GM12875 (cell line): ENCODE measurements around the gene KLHL7.
"Not testable (repeated sequence)": the region's sequence is repeated elsewhere in the genome, so short reads cannot be mapped to it uniquely, and the experiment has no call there.

Experiments
- H3K4me3 ChIP-seq: one replicate; pipeline ENCODE4 v1.5.1; 2011; ENCODE audit warnings: low read depth, low read length, control low read depth
- CTCF ChIP-seq: IDR thresholded peaks from 2 replicates; pipeline ENCODE4 v1.5.1; 2011; ENCODE audit warnings: low read depth, mild to moderate bottlenecking, control low read depth, inconsistent platforms, low read length, moderate library complexity, borderline replicate concordance; ENCODE audit not compliant: insufficient read depth

KLHL7 gene

GRCh38 chr7:23222439-23223030 lies 117.0 kb downstream of the KLHL7 start:
- no peak overlapping the region for H3K4me3 ChIP-seq
- TF ChIP-seq CTCF: no peak

GRCh38 chr7:23224364-23224763 lies 118.8 kb downstream of the KLHL7 start:
- H3K4me3 ChIP-seq: not testable (repeated sequence)

DNA sequence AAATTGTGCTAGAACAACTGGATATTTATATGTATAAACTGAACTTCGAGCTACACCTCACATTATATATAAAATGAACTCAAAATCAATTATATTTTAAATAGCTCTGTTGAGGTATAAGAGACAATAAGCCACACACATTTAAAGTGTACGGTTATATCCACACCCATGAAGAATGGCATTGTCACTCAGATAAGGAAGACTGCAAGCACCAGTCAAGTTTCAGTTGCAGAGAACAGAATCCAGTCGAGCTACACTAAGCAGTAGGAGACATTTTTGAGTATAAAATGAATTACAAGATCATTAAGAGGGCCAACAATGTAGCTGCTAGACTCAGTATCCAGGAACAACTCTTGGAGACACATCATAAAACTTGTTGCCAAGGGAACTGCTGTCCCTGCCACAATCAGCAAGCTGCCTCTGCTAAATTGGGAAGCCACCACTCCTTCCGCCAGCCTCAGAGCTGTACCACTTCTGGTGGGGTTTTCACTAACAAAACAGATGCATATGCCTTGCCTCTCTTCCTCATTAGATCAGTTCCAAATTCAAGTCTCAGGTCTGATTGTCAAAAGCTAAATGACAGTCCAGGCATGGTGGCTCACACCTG lies 121.4 kb downstream of the KLHL7 start:
- no peak overlapping the region for H3K4me3 ChIP-seq
- TF ChIP-seq CTCF: no peak
